GM18526 (cell line): ENCODE measurements around the gene MAGI1.

Experiments used
- POLR2A ChIP-seq: IDR thresholded peaks from 3 replicates; pipeline ENCODE4 v1.6.1; 2011; ENCODE audit not compliant: insufficient read length; ENCODE audit errors: extremely low read depth

Gene MAGI1

GRCh38 chr3:65971293-65972252 lies 67.1 kb downstream of the MAGI1 start:
- TF ChIP-seq POLR2A, result no peak

- no peak for TF ChIP-seq POLR2A
These were observed 69.7 kb downstream of the MAGI1 start for GRCh38 chr3:65968996-65969395.

- no peak for TF ChIP-seq POLR2A
These were observed 71.3 kb downstream of the MAGI1 start for GRCh38 chr3:65967451-65967850.

- no peak for TF ChIP-seq POLR2A
These were observed 73.9 kb downstream of the MAGI1 start for GRCh38 chr3:65964838-65965237.

GRCh38 chr3:65963787-65964677 lies 74.7 kb downstream of the MAGI1 start:
- TF ChIP-seq POLR2A, result no peak

GRCh38 chr3:65961733-65962132 lies 77.0 kb downstream of the MAGI1 start:
- TF ChIP-seq POLR2A, result no peak

- no peak for TF ChIP-seq POLR2A
These were observed 77.6 kb downstream of the MAGI1 start for GRCh38 chr3:65961128-65961527.

- no peak for TF ChIP-seq POLR2A
These were observed 78.6 kb downstream of the MAGI1 start for GRCh38 chr3:65960087-65960486.

- TF ChIP-seq POLR2A, result no peak
These were observed 80.5 kb downstream of the MAGI1 start for GRCh38 chr3:65958216-65958615.

- no peak for TF ChIP-seq POLR2A
These were observed 82.8 kb downstream of the MAGI1 start for GRCh38 chr3:65955792-65956477.

- no peak for TF ChIP-seq POLR2A
These were observed 84.6 kb downstream of the MAGI1 start for GRCh38 chr3:65953881-65954733.

- TF ChIP-seq POLR2A, result no peak
These were observed 85.4 kb downstream of the MAGI1 start for GRCh38 chr3:65953301-65953812.

GRCh38 chr3:65952842-65953241 lies 85.9 kb downstream of the MAGI1 start:
- TF ChIP-seq POLR2A, result no peak

GRCh38 chr3:65951836-65952505 lies 86.7 kb downstream of the MAGI1 start:
- no peak for TF ChIP-seq POLR2A
